Natural killer cell (primary cell): Measurements from ENCODE around the gene RAB13. TPM values are rescaled to one million over a fixed set of nuclear protein-coding genes. Genes with fewer than 3 reads are reported as not detected.
A peak's percentile ranks its signal among the peaks of the same experiment; 100 is the strongest.

Source experiments
- ATAC-seq, 3 donors: fragments of 150-1000 bp in 2 of 3; fragments of 200-7000 bp in 1 of 3; cut with Tn5 transposase; 1 replicate in 1 of 3; 2 replicates in 2 of 3; pipeline ENCODE4 v1.10.0; 2021; ENCODE audit warnings: mild to moderate bottlenecking in 2 of 3, moderate library complexity in 2 of 3
- DNase-seq, 2 donors: peaks; one replicate each; pipeline versions ENCODE4 v3.0.0 to v3.0.0-alpha.2; 2013 to 2021; ENCODE audit warnings: mixed read lengths in 1 of 2
- H3K27ac ChIP-seq: one replicate; pipeline ENCODE4 v1.5.1; 2013; ENCODE audit warnings: mild to moderate bottlenecking, low read length
- H3K27me3 ChIP-seq: one replicate; pipeline ENCODE4 v1.6.1; 2013; ENCODE audit warnings: low read length; ENCODE audit not compliant: control insufficient read depth, insufficient read depth
- H3K36me3 ChIP-seq: one replicate; pipeline ENCODE4 v1.6.1; 2013; ENCODE audit warnings: low read length; ENCODE audit not compliant: control insufficient read depth, insufficient read depth
- H3K4me1 ChIP-seq: one replicate; pipeline ENCODE4 v1.6.1; 2013; ENCODE audit warnings: low read length; ENCODE audit not compliant: control insufficient read depth, insufficient read depth
- H3K4me3 ChIP-seq: one replicate; pipeline ENCODE4 v1.5.1; 2013; ENCODE audit warnings: low read length
- H3K9me3 ChIP-seq: one replicate; pipeline ENCODE4 v1.6.1; 2013; ENCODE audit warnings: low read length; ENCODE audit not compliant: control insufficient read depth, insufficient read depth
- H3K27ac Mint-ChIP-seq, 2 donors: one replicate each; pipeline ENCODE4 v1.8.0; 2022; ENCODE audit warnings: mild to moderate bottlenecking in 2 of 2, mixed read lengths in 2 of 2, moderate library complexity in 1 of 2
- H3K27me3 Mint-ChIP-seq, 2 donors: one replicate each; pipeline ENCODE4 v1.8.0; 2022; ENCODE audit warnings: low read depth in 2 of 2, mixed read lengths in 2 of 2
- H3K36me3 Mint-ChIP-seq: one replicate; pipeline ENCODE4 v1.8.0; 2022; ENCODE audit warnings: mixed read lengths
- H3K4me1 Mint-ChIP-seq, 2 donors: one replicate each; pipeline ENCODE4 v1.8.0; 2022; ENCODE audit warnings: mixed read lengths in 2 of 2
- H3K4me3 Mint-ChIP-seq: one replicate; pipeline ENCODE4 v1.8.0; 2022; ENCODE audit warnings: mild to moderate bottlenecking, moderate library complexity, mixed read lengths
- H3K9me3 Mint-ChIP-seq, 2 donors: one replicate each; pipeline ENCODE4 v1.8.0; 2022; ENCODE audit warnings: mixed read lengths in 2 of 2
- WGBS: methylation state at CpG from one replicate; pipeline ENCODE4 v1.1.7; 2013; ENCODE audit warnings: missing lambda C conversion rate; ENCODE audit not compliant: insufficient coverage; 5-methylcytosine and 5-hydroxymethylcytosine counted together
- intact Hi-C: fragments of 100-400 bp; cut with micrococcal nuclease; formaldehyde crosslinking; loops from one replicate; pipeline ENCODE4 v1.14.2; 2022
- total RNA-seq, 4 donors: library from RNA; stranded (reverse); fragments of 120-200 nt in 1 of 4; gene quantifications; one replicate each; pipeline versions ENCODE4 v1.2.3 to v1.2.4, GENCODE V29; 2013 to 2022
- TF ChIP-seq, protein P1 (sequence below): fragments of 200-600 bp; IDR thresholded peaks from one replicate; pipeline ENCODE4 v1.8.0; 2022; ENCODE audit warnings: antibody characterized with exemption

Gene RAB13
- total RNA-seq, 3 donors from 2014 or later (not counting 1 experiment from before 2014, with no cell fraction given): 0.25 to 0.73 TPM; not detected in 1

DNA sequence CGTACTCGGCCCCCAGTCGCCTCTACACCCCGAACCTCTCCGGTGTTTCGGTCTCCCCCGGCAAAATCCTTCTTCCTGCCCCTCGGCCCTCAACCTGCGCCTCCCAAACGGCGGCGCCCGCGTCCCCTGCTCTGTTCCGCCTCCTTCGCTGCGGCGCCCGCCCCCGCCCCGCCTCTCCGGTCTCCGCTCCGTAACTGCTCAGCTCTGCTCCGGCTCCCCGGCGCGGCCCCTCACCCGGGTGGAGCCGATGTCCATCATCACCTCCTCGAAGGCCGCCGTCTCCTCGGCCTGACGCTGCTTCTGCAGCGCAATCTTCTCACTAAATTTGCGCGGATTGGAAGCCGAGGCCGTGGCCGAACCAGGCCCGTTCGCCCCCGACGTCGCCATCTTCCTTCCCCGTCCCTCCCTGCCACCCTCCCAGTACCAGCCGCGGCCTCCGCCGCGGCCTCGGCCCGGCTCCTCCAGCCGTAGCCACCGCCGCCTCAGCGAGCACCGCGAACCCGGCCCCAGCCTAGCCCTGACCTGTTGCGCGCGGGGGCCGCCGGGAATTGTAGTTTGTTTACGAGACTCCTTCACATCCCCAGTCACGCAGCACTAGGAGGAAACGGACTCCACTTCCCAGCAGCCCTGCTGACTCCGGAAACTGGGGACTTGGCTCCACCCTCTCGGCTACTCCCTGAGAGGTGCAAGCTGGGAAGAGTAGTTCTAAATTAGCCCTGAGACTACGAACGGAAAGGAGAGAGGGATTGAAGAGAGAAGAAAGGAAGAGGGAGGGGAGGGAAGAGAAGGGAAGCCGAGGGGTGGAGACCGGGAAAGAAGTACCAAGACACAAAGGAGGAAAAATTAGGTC, 27.8 kb downstream of the RAB13 start, which contains the start of gene CRTC2:
Gene CRTC2, minus strand, starts transcription at position 502 of the 850 bp plus-strand sequence. Its CDS starts 115 bp downstream, at position 387.
- H3K36me3 ChIP-seq: peaks cover 21% of the 10 kb centered on the region
- peaks cover 45 to 67% of the 10 kb centered on the region in 2 donors for H3K4me1 Mint-ChIP-seq
- peak within 1 kb of the TSS; percentile 94 for H3K4me3 ChIP-seq
- no peaks in the 10 kb centered on the region for H3K9me3 Mint-ChIP-seq
- H3K36me3 Mint-ChIP-seq: no peaks in the 10 kb centered on the region
- no peaks in the 10 kb centered on the region for H3K9me3 ChIP-seq
- intact Hi-C loops: loop anchor here (1.0 to 2.0 kb wide), 4 partner anchors 9 to 35 kb away; partner anchors contain the start of genes CREB3L4 and JTB
- DNase-seq: peak; percentile 95 to 98
- peak within 1 kb of the TSS; percentile 93 for H3K27ac ChIP-seq
- peak within 1 kb of the TSS; percentile 96 for H3K4me3 Mint-ChIP-seq
- no peaks in the 10 kb centered on the region for H3K27me3 Mint-ChIP-seq
- peak; percentile 86 to 98 (median 89) for ATAC-seq
- peak within 1 kb of the TSS; percentile 82 to 92 for H3K27ac Mint-ChIP-seq
- TF ChIP-seq, protein P1, sequence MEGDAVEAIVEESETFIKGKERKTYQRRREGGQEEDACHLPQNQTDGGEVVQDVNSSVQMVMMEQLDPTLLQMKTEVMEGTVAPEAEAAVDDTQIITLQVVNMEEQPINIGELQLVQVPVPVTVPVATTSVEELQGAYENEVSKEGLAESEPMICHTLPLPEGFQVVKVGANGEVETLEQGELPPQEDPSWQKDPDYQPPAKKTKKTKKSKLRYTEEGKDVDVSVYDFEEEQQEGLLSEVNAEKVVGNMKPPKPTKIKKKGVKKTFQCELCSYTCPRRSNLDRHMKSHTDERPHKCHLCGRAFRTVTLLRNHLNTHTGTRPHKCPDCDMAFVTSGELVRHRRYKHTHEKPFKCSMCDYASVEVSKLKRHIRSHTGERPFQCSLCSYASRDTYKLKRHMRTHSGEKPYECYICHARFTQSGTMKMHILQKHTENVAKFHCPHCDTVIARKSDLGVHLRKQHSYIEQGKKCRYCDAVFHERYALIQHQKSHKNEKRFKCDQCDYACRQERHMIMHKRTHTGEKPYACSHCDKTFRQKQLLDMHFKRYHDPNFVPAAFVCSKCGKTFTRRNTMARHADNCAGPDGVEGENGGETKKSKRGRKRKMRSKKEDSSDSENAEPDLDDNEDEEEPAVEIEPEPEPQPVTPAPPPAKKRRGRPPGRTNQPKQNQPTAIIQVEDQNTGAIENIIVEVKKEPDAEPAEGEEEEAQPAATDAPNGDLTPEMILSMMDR: no peak
- WGBS: under 1% methylated on average over 74 of the region's 75 CpGs
- peaks cover 53% of the 10 kb centered on the region for H3K4me1 ChIP-seq
- H3K27me3 ChIP-seq: no peaks in the 10 kb centered on the region

DNA sequence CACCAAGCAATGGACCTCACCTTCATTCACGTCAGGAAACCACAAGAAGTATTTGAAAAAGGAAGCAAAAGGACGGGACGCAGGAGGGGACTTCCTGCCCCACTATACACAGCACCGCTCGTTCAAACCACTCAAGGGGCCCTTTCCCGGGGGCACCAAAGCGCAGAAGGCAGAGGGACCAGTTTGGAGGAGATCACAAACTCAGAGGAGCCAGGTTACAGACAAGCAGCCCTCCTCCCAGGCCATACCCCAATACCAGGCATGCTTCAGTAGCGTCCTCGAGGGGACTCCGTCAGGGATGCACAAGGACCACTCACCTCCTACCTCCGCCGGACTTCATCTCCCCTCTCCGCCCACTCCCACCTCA, 28.4 kb downstream of the RAB13 start:
- TF ChIP-seq, protein P1: no peak
- peak overlapping the region; percentile 94 for H3K4me3 ChIP-seq

DNA sequence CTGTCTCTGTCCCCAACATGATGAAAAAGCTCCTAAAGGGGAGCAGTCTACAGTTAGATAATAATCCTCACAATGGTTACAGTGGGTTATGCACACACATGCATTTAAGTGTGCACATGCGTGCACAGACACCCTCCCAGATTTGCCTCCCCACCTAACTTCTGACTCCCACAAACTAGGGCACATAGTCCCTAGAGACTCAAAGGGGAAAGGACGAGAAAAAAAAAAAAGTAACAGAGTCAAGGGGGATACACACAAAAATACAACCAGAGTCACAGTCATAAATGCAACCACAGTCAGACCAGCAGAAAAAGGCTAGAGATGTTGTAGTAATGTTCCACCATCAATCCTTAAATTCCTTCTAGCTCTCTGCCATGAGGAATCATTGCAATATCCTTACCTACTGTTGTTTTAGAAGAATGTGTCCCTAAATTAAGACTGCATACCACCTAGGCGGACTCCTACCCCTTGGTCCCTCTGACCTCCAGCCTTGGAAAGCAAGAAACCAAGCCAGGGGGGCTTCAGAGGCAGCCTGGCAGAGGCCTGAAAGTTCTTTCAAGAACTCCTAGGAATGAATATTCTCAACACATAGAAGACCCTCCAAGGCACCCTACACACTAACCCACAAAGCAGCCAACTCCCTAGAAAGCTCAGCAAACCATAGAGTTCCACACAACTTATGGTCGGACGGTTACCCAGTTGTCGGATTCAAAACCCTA, 29.0 kb downstream of the RAB13 start:
- Histone ChIP-seq H3K27me3 (no peaks in the 10 kb centered on the region), H3K9me3 (no peaks in the 10 kb centered on the region), H3K4me1 (peaks cover 41% of the 10 kb centered on the region), H3K4me3 (peak overlapping the region; percentile 94), H3K27ac (peak overlapping the region; percentile 93), H3K36me3 (peaks cover 30% of the 10 kb centered on the region)
- Mint-ChIP-seq H3K36me3 (no peaks in the 10 kb centered on the region), H3K27me3 (no peaks in the 10 kb centered on the region), H3K4me3 (peak overlapping the region; percentile 96), H3K9me3 (no peaks in the 10 kb centered on the region), H3K4me1 (peaks cover 35 to 58% of the 10 kb centered on the region in 2 donors), H3K27ac (peak overlapping the region; percentile 82 to 92)
- TF ChIP-seq, protein P1: no peak
- WGBS: 30% methylated on average over 6 of the region's 6 CpGs
- intact Hi-C loops: no loop called here
- DNase-seq (no peak), ATAC-seq (no peak)

More for the DNA sequence above, 28.4 kb downstream of the RAB13 start:
- Histone ChIP-seq H3K4me1 (peaks cover 47% of the 10 kb centered on the region), H3K27me3 (no peaks in the 10 kb centered on the region), H3K27ac (peak overlapping the region; percentile 93), H3K36me3 (peaks cover 24% of the 10 kb centered on the region), H3K9me3 (no peaks in the 10 kb centered on the region)
- Mint-ChIP-seq H3K27me3 (no peaks in the 10 kb centered on the region), H3K36me3 (no peaks in the 10 kb centered on the region), H3K9me3 (no peaks in the 10 kb centered on the region), H3K27ac (peak overlapping the region; percentile 82 to 92), H3K4me1 (peaks cover 41 to 63% of the 10 kb centered on the region in 2 donors), H3K4me3 (peak overlapping the region; percentile 96)
- peak in 1 of 2 donors; percentile 79 for DNase-seq
- 0% methylated on average over 13 of the region's 13 CpGs for WGBS
- ATAC-seq: peak; percentile 4 to 20 (median 8)
- intact Hi-C loops: loop anchor here (1.0 to 2.0 kb wide), 4 partner anchors 10 to 34 kb away; partner anchors contain the start of genes CREB3L4 and JTB
